Mucosa of rectum (tissue), 2 donors: ENCODE data around the gene SEC16A.
"Not testable (repeated sequence)": the region's sequence is repeated elsewhere in the genome, so short reads cannot be mapped to it uniquely, and the experiment has no call there.

Experiments used
- H3K27ac ChIP-seq, 2 donors: one replicate each; pipeline ENCODE4 v1.7.0; 2013; ENCODE audit warnings: inconsistent platforms in 2 of 2, low read depth in 2 of 2, low read length in 2 of 2
- H3K27me3 ChIP-seq, 2 donors: one replicate each; pipeline ENCODE4 v1.7.0; 2013; ENCODE audit warnings: low read length in 2 of 2; ENCODE audit not compliant: control insufficient read depth in 2 of 2, insufficient read depth in 2 of 2
- H3K36me3 ChIP-seq, 2 donors: one replicate each; pipeline ENCODE4 v1.7.0; 2013; ENCODE audit warnings: low read length in 2 of 2; ENCODE audit not compliant: control insufficient read depth in 2 of 2, insufficient read depth in 2 of 2
- H3K4me1 ChIP-seq, 2 donors: one replicate each; pipeline ENCODE4 v1.7.0; 2013; ENCODE audit warnings: low read length in 2 of 2, mild to moderate bottlenecking in 1 of 2; ENCODE audit not compliant: control insufficient read depth in 2 of 2, insufficient read depth in 2 of 2
- H3K4me3 ChIP-seq, 2 donors: one replicate each; pipeline ENCODE4 v1.7.0; 2013; ENCODE audit warnings: low read length in 2 of 2
- H3K9ac ChIP-seq, 2 donors: one replicate each; pipeline ENCODE4 v1.7.0; 2013; ENCODE audit warnings: low read length in 2 of 2, low read depth in 1 of 2, mild to moderate bottlenecking in 1 of 2
- H3K9me3 ChIP-seq, 2 donors: one replicate each; pipeline ENCODE4 v1.7.0; 2013; ENCODE audit warnings: low read length in 2 of 2; ENCODE audit not compliant: control insufficient read depth in 2 of 2
- donor health status: healthy.
- donor health status: Normal muscosa, but diverticular disease.

The SEC16A gene

DNA sequence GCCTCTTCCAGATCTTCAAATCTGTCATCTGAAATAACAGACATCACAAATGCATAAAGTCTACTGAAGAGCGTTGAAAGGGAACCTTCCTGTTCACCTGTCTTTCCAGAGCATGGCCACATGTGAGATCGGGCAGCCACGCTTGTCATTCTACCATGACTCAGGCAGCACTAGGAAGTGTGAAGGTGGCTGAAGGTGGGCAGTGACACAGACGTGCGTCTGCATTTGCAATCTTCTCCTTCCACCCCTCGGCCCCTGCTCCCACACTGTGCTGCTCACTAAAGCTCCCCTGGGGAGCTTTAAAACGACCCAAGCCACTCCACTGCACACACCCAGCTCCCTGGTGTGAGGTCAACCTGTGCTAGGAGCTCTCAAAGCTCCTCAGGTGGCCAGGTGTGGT is 74.9 kb downstream of the SEC16A start:
- Histone ChIP-seq H3K36me3 (peaks cover 12 to 39% of the 10 kb centered on the region in 2 donors), H3K4me3 (no peak overlapping the region), H3K9me3 (no peaks in the 10 kb centered on the region), H3K4me1 (peaks cover 20 to 21% of the 10 kb centered on the region in 2 donors), H3K27me3 (no peaks in the 10 kb centered on the region), H3K9ac (no peak overlapping the region), H3K27ac (no peak overlapping the region)

GRCh38 chr9:136407061-136407460 is 75.8 kb downstream of the SEC16A start:
- H3K36me3 ChIP-seq = peaks cover 8 to 37% of the 10 kb centered on the region in 2 donors
- not testable (repeated sequence) for H3K9me3 ChIP-seq, H3K4me3 ChIP-seq, H3K27me3 ChIP-seq, H3K27ac ChIP-seq, H3K9ac ChIP-seq
- peaks cover 20 to 21% of the 10 kb centered on the region in 2 donors for H3K4me1 ChIP-seq

DNA sequence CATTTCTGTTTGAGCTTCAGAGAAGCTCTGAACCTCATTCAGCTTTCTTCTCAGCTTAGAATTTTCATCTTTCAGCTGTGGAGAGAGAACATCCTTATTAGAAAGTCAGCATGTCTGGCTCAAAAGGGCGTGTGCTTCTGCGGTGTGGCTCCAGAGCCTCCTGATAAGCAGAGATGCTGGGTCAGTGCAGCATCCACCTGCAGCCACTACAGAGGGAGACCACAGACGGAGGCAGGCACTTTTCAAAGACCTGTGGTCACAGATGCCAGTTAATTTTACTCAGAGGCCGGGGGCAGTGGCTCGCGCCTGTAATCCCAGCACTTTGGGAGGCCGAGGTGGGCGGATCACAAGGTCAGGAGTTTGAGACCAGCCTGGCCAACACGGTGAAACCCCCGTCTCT is 76.9 kb downstream of the SEC16A start:
- H3K9ac ChIP-seq, H3K27ac ChIP-seq, H3K4me3 ChIP-seq, H3K9me3 ChIP-seq, H3K27me3 ChIP-seq: not testable (repeated sequence)
- Histone ChIP-seq H3K4me1 (peaks cover 9 to 11% of the 10 kb centered on the region in 2 donors), H3K36me3 (peaks cover 7 to 42% of the 10 kb centered on the region in 2 donors)

DNA sequence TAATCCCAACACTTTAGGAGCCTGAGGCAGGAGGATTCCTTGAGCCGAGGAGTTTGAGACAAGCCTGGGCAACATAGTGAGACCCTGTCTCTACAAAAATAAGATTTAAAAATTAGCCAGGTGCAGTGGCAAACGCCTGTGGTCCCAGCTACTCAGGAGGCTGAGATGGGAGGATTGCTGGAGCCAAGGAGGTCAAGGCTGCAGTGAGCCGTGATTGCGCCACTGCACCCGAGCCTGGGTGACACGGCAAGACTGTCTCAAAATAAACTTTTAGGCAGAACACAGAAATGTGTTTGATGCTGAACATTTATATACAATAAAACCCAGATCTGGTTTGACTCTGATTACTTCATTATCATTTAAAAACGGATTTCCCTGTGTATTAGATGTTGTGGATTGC is 77.4 kb downstream of the SEC16A start:
- peaks cover 8 to 12% of the 10 kb centered on the region in 2 donors for H3K4me1 ChIP-seq
- H3K36me3 ChIP-seq = peaks cover 7 to 42% of the 10 kb centered on the region in 2 donors
- H3K27me3 ChIP-seq = no peaks in the 10 kb centered on the region
- H3K9ac ChIP-seq = no peak overlapping the region
- no peaks in the 10 kb centered on the region for H3K9me3 ChIP-seq
- no peak overlapping the region for H3K27ac ChIP-seq
- H3K4me3 ChIP-seq = no peak overlapping the region

- peaks cover 7 to 42% of the 10 kb centered on the region in 2 donors for H3K36me3 ChIP-seq
- no peaks in the 10 kb centered on the region for H3K9me3 ChIP-seq
- H3K4me1 ChIP-seq = peaks cover 10 to 13% of the 10 kb centered on the region in 2 donors
Measured at GRCh38 chr9:136404801-136405136, 78.1 kb downstream of the SEC16A start.

DNA sequence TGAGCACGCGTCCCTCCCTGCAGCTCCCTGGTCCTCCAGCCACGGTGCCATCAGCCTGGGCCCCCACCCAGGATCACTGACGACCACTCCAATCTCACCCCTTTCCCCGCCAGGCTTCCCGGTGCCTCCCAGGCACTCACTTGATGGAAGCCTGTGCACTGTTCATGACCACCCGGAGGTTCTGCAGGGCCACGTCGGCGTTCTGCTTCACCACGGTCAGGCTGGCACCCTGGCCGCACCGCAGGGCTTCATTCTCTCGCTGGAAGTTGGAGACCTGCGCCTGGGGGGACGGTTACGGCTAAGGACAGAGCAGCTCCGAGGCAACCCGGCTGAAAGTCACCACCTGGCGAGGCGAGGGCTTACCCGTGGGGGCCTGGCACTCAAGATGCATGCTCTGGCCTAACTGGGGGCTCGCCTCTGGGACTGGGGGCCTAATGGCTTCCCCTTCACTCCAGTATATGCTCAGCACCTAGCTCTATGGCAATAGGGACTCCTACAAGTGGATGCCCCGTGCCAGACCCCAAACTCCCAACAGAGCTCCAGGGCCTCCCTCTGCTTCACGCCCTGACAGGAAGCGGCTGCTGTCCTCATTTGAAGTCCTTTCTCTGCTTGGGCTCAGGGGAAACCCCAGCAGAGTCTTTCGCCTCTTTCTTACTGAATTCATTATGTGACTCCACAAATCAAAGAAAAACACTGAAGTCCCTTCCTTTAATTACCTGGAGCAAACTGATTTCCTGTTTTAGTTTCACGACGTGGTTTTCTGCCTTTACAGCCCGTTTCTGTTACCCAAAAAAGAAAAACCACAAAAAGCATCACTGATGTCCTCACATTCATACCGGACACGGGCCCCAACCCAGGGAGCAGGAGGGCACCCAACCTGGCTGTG is 78.7 kb downstream of the SEC16A start:
- Histone ChIP-seq H3K9me3 (no peaks in the 10 kb centered on the region), H3K4me1 (peaks cover 8 to 12% of the 10 kb centered on the region in 2 donors), H3K9ac (no peak overlapping the region), H3K27me3 (no peaks in the 10 kb centered on the region), H3K27ac (peak overlapping the region in 1 of 2 donors; percentile 75), H3K36me3 (peaks cover 7 to 42% of the 10 kb centered on the region in 2 donors), H3K4me3 (no peak overlapping the region)

More at GRCh38 chr9:136404801-136405136, 78.1 kb downstream of the SEC16A start:
- Histone ChIP-seq H3K27ac (peak overlapping the region in 1 of 2 donors; percentile 75), H3K9ac (no peak overlapping the region), H3K27me3 (no peaks in the 10 kb centered on the region), H3K4me3 (no peak overlapping the region)

- H3K4me1 ChIP-seq = peaks cover 12 to 19% of the 10 kb centered on the region in 2 donors
- peaks cover 7 to 42% of the 10 kb centered on the region in 2 donors for H3K36me3 ChIP-seq
- no peaks in the 10 kb centered on the region for H3K27me3 ChIP-seq
- no peak overlapping the region for H3K9ac ChIP-seq
- H3K9me3 ChIP-seq = no peaks in the 10 kb centered on the region
- H3K4me3 ChIP-seq = no peak overlapping the region
- H3K27ac ChIP-seq = no peak overlapping the region
Measured at GRCh38 chr9:136403538-136403914, 79.3 kb downstream of the SEC16A start.

- H3K27ac ChIP-seq = no peak overlapping the region
- H3K4me3 ChIP-seq = no peak overlapping the region
- no peaks in the 10 kb centered on the region for H3K27me3 ChIP-seq
- peaks cover 12 to 19% of the 10 kb centered on the region in 2 donors for H3K4me1 ChIP-seq
- H3K36me3 ChIP-seq = peaks cover 5 to 36% of the 10 kb centered on the region in 2 donors
- no peak overlapping the region for H3K9ac ChIP-seq
- H3K9me3 ChIP-seq = no peaks in the 10 kb centered on the region
Measured at GRCh38 chr9:136402067-136402466, 80.8 kb downstream of the SEC16A start.

DNA sequence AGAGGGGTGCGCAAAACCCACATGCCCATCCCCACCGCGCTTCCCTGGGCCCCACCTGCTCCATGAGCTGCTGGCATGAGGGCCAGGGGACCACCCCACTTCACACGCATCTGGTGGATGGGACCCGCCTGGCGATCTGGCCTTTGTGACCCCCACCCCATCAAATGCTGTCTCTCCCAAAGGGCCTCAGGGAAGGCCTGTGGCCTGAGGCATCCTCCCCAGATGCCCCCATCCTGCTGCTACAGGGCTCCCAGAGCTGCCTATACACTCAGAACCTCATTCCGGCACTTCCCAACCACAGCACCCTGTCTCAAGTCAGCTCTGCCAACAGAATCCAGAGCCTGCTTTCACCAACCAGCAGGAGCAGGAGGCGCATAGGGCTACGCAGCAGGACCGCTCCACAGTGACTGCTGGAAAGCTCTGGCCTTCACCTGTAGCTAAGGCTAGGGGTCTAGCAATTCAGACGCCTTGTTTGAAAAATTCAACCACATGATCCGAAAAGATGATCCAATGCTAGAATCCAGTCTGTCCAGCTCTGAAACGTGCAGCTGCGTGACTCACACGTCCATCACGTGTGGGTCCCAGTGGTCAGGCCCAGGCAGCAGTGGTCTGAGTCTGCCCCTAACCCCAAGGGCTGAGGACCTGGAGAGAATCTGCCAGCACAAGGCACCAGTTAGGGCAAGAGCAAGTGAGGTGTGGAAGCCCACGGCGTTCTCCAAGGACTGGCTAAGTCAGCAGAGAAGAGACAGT is 81.5 kb downstream of the SEC16A start:
- H3K27ac ChIP-seq = no peak overlapping the region
- H3K4me1 ChIP-seq = peaks cover 17 to 21% of the 10 kb centered on the region in 2 donors
- no peak overlapping the region for H3K9ac ChIP-seq
- H3K36me3 ChIP-seq = peaks cover 0 to 38% of the 10 kb centered on the region in 2 donors
- no peaks in the 10 kb centered on the region for H3K27me3 ChIP-seq
- no peaks in the 10 kb centered on the region for H3K9me3 ChIP-seq
- H3K4me3 ChIP-seq = no peak overlapping the region
